HG03460 (cell line): Measurements from ENCODE around the gene PCDH1.
A peak's percentile ranks its signal among the peaks of the same experiment; 100 is the strongest.

Experiments used
- ATAC-seq: cut with Tn5 transposase; IDR thresholded peaks from one replicate; pipeline ENCODE4 v1.9.1; 2021; ENCODE audit not compliant: unreplicated experiment

Gene PCDH1

DNA sequence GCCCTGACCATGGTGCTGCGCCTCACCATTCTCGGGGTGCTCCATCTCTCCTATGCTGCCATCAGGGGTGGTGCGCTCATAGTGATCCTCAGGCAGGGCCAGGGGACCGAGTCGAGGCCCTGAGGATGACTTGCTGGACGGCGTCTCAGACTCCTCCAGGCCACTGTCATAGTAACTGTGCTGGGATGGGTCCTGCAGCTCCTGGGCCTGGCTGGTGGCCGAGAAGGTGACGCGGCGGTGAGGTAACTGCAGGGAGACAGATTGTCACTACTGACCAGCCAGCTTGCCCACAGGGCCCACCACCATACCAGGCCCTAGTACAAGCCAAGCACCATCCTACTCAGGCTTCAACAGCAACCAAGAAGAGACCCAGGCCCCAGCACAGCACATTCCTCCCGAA, 21.0 kb downstream of the PCDH1 start:
- no peak for ATAC-seq

- no peak for ATAC-seq
Measured at GRCh38 chr5:141856037-141856790, 22.0 kb downstream of the PCDH1 start.

DNA sequence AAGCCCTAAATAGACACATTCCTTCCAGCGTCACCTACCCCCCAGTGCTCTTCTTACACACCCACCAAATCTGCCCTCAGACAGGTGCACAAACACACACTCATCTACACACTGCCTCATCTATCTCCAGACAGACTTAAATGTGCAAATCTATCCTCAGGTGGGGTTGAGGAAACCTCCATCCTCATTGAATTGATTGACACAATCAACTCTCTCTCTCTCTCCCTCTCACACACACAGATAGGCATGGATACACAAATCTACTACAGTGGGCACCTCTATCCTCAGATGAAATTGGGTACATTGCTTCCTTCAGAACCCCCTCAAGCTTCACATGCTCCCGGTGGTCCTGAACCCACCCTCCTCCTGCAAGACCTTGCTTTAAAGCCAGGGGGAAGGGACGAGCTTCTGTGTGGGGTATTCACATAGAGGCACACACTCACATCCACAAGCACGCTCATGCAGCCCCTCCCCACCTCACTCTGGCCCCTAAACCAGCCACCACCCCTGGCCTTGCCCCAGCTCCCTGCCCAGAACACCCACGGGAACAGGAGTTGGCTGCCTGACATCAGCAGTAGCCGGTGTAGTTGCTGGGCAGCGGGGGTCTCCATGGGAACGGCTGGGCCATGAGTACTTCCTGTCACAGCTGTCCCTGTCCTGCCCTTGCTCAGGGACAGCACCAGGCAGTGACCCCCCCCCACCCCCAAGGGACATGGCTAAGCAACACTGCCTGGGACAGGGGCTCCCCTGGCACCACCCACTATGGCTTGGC, 22.8 kb downstream of the PCDH1 start:
- no peak for ATAC-seq

- no peak for ATAC-seq
Measured at GRCh38 chr5:141853895-141854626, 24.1 kb downstream of the PCDH1 start.

GRCh38 chr5:141852448-141852847, 25.8 kb downstream of the PCDH1 start:
- ATAC-seq = no peak

- ATAC-seq = no peak
Measured at GRCh38 chr5:141851195-141851874, 26.9 kb downstream of the PCDH1 start.

- ATAC-seq = no peak
Measured at GRCh38 chr5:141850786-141851185, 27.4 kb downstream of the PCDH1 start.

GRCh38 chr5:141850244-141850768, 27.9 kb downstream of the PCDH1 start:
- ATAC-seq = peak; percentile 10

DNA sequence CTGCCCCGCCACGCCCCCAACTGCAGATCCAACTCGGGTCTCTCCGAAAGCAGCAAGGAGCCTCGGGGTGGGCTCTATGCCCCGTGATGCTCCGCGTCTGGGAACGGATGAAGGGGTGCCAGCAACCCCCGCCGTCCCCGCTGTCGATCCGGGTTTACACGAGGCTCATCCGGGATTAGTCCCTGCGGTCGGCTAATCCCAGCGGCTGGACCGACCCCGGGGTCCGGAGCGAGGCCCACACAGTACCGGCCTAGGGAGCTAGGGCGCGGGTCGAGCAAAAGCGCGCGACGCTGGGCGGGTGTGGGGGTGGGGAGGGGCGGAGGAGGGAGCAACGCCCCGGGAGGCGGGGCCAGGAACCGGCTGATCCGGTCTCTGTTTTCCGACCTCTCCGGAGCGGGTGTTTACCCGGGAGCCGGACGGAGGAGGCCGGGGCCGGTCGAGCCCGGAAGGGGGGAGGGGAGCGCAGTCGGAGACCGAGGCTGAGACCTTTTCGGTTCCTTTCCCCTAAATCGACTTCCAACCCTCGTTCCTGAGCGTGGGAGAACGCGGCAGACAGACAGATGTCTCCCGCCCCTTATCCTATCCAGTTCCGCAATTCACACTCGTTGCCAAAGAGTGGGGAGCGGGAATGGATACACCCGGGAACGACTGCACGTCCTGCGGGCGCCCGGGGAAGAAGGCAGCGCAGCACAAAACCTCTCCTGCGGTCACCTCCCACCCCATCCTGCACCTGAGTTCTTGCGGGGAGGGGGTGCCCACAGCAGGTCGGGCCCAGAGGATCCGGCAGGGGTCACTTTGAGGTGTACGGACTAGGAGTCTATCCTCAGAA, 28.6 kb downstream of the PCDH1 start:
- peak; percentile 75 for ATAC-seq

DNA sequence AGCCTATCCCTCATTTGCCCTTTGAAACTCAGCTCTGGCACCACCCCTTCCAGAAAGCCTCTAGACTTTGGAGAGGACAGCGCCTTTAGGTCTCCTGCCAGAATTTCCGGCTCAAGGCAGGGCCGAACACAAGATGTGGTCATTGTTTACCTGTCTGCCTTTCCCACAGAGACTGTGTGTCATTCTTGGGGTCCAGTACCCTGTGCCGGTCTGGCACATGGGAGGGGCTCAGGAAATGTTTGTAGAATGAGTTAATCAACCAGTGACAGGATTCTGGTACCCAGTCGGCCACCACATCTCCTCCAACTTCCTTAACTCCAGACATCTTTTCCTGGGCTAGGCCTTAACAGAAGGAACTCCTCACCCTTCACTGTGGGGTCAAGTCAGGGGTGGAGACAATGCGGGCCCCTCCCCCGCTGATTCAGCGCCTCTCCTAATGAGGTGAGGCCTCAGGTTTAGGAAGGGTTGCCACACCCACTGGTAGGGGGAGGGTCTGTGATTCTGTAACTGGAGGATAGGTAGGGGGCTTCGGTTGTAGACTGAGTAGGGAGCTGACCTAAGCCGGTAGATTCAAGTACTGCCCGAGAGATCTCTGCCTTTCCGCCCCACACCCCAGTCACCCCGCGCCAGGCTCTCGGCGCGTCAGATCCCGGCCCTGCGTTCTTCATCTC, 29.3 kb downstream of the PCDH1 start:
- peak; percentile 37 for ATAC-seq

- no peak for ATAC-seq
Measured at GRCh38 chr5:141846031-141846430, 32.2 kb downstream of the PCDH1 start.

DNA sequence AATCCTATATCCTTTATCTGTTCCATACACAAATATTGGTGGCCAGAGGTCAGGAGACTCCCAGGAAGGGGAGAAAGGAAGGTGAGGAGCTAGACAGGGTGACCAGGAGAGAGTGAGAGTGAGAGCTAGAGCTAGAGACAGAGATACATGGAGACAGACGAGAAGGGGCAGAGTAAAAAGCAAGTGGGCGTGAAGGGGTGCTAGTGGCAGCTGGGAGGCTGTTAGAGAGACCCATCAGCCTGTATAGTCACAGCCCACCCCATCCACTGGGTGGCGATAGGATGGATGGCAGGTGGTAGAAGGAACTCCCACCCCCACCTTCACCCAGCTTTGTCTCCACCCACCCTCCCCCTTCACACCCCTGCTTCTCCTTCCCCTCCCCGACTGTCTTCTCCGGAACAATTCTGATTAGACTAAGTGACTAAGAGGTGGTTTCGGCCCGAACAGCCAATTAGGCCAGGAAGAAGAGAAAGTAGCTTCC, 32.8 kb downstream of the PCDH1 start:
- no peak for ATAC-seq

DNA sequence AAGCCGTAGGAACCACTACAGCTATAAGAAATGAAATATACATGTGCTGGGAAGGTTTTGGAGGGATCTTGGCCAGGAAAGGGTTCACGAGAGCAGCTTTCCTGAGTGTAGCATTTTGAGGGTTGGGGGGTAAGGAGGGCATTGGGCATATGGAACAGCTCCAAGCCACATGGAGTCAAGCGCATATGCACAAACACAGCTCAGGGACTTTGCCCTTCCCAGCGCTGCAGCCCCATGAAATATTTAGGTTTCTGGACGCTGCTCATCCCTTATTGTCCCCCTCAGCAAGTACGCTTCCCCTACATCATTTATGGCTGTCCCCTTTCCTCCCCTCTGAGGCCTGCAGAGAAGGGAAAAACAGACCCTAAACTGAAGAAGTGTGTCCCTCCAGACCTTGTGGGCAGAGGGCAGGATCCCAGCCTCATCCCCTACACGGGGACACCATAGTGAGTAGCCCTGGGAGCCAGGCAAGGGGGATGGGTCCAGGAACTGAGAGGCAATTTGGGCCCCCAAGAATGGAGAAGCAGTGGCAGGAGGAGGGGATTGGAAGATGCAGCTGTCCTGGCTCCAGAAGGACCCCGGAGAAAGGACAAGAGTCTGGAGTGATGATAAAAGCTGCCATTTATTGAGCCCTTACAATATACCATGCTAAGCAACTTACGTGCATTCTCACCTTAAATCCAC, 33.7 kb downstream of the PCDH1 start:
- no peak for ATAC-seq

- no peak for ATAC-seq
Measured at GRCh38 chr5:141843156-141843927, 34.9 kb downstream of the PCDH1 start.

- ATAC-seq = no peak
Measured at GRCh38 chr5:141841378-141842180, 36.6 kb downstream of the PCDH1 start.

DNA sequence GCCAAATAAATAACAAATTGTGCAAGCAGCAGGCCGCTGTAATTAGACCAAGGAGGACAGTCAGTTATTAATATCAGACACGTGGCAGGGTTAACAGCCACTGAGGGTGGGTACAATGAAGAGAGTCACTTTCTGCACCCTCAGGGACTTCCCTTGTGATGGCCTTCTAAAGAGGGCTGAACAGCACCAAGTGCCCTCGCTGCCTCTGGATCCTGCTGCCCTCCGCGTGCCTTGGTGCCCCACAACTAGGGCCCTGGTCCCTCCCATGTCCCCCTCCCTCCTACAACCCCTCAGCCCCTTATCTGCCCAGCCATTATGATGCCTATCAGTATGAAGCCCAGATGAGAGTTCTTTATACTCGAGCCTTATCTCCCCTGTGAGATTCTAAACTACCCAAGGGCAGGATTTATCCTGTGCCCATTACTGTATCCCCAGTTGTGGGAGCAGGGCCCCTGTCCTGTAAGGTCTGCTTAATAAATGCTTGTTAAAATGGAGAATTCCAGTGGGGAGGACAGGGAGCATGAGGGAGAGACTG, 37.3 kb downstream of the PCDH1 start:
- ATAC-seq = no peak

- no peak for ATAC-seq
Measured at GRCh38 chr5:141840280-141840812, 37.9 kb downstream of the PCDH1 start.
